ENCODE results near the gene TXNRD2.

GRCh38 chr22:19849835-19850762 is 91.5 kb downstream of the TXNRD2 start:
- no peak for TF ChIP-seq CTCF (conservative IDR thresholded peaks at IDR 0.05)
- no peak for TF ChIP-seq ZFX (IDR thresholded peaks at IDR 0.05)

Measured in C4-2B (cell line).